ENCODE measurements around the gene PDCD2L. TPM values are rescaled to one million over a fixed set of nuclear protein-coding genes. Genes with fewer than 3 reads are reported as not detected.
A peak's percentile ranks its signal among the peaks of the same experiment; 100 is the strongest.

The PDCD2L gene
- total and polyA plus RNA-seq, 9 of the 15 experiments (the other 6 are each of a cell fraction or from before 2014, with no cell fraction given), result 12.1 to 68.5 (median 56.3) TPM

DNA sequence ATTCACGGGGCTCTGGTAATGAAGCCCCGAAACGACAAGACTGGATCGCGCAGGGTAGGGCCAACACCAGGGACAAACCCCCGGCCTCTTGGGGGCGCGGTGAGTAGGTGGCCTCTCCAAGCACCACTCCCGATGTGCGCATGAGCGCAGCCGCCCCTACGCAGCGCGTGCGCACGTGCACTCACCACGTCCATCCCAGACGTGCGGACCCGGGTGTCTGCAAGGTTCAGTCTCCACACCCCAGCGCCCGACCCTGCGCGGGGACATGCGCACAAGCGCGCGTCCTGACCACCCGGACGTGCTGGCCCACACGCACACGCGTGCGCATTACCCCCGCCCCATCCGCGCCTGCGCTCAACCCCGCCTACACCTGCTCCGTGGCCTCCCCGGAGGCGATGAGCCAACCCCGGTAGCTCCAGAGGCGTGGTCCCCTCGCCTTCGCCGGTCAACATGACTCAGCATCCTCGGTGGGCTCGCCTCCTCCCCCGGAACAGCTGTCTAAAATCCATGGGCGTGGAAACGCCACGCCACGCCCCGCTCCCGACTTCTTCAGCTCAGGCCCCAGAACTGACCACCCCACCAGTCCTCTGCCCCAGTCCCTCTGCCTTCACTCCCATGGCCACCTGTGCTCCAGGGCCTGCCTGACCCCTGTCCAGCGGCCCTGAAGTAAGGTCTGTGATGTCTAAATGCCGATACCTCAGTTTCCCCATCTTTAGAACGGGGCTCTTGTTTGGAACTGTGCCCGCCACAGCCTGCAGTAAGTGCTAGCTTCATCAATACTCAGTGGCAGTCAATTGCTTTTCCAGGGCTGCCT is 44.9 kb upstream of the PDCD2L start (continued):
- TF ChIP-seq NEUROD1 (IDR thresholded peaks at IDR 0.05; ENCODE audit: borderline replicate concordance, low read depth, low read length, partially characterized antibody), result peak; percentile 23
- TF ChIP-seq PRPF4 (IDR thresholded peaks at IDR 0.05; ENCODE audit: insufficient read depth, low read depth, low read length, poor library complexity, severe bottlenecking), result no peak
- 0 out of 4 replicates have a peak, but pooled peaks have one; percentile 10 to 37 for TF ChIP-seq RCOR1 (IDR thresholded peaks at IDR 0.05; ENCODE audit: borderline replicate concordance in 1 of 2, low read depth in 2 of 2, low read length in 2 of 2)
- TF ChIP-seq, protein P1, sequence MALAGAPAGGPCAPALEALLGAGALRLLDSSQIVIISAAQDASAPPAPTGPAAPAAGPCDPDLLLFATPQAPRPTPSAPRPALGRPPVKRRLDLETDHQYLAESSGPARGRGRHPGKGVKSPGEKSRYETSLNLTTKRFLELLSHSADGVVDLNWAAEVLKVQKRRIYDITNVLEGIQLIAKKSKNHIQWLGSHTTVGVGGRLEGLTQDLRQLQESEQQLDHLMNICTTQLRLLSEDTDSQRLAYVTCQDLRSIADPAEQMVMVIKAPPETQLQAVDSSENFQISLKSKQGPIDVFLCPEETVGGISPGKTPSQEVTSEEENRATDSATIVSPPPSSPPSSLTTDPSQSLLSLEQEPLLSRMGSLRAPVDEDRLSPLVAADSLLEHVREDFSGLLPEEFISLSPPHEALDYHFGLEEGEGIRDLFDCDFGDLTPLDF (CRISPR knock-in tag; IDR thresholded peaks at IDR 0.05), result no peak
- peak; percentile 75 for TF ChIP-seq RBFOX2 (IDR thresholded peaks at IDR 0.05; ENCODE audit: low read depth, low read length)
- peak; percentile 77 for TF ChIP-seq POU5F1 (IDR thresholded peaks at IDR 0.05; ENCODE audit: borderline replicate concordance, low read depth, low read length, partially characterized antibody)
- TF ChIP-seq, protein P2, sequence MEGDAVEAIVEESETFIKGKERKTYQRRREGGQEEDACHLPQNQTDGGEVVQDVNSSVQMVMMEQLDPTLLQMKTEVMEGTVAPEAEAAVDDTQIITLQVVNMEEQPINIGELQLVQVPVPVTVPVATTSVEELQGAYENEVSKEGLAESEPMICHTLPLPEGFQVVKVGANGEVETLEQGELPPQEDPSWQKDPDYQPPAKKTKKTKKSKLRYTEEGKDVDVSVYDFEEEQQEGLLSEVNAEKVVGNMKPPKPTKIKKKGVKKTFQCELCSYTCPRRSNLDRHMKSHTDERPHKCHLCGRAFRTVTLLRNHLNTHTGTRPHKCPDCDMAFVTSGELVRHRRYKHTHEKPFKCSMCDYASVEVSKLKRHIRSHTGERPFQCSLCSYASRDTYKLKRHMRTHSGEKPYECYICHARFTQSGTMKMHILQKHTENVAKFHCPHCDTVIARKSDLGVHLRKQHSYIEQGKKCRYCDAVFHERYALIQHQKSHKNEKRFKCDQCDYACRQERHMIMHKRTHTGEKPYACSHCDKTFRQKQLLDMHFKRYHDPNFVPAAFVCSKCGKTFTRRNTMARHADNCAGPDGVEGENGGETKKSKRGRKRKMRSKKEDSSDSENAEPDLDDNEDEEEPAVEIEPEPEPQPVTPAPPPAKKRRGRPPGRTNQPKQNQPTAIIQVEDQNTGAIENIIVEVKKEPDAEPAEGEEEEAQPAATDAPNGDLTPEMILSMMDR (IDR thresholded peaks at IDR 0.05 in 2 of 3, conservative IDR thresholded peaks at IDR 0.05 in 1 of 3; ENCODE audit: insufficient read depth in 2 of 3, low read depth in 1 of 3, low read length in 3 of 3), result peak; percentile 74 to 86 (median 77)
- 0 out of 2 replicates have a peak, but pooled peaks have one; percentile 4 for TF ChIP-seq E2F3 (CRISPR knock-in tag; IDR thresholded peaks at IDR 0.05)
- peak; percentile 36 for TF ChIP-seq SAP30 (IDR thresholded peaks at IDR 0.05; ENCODE audit: borderline replicate concordance, insufficient read depth, low read depth, low read length, poor library complexity, severe bottlenecking)
- TF ChIP-seq, protein P3, sequence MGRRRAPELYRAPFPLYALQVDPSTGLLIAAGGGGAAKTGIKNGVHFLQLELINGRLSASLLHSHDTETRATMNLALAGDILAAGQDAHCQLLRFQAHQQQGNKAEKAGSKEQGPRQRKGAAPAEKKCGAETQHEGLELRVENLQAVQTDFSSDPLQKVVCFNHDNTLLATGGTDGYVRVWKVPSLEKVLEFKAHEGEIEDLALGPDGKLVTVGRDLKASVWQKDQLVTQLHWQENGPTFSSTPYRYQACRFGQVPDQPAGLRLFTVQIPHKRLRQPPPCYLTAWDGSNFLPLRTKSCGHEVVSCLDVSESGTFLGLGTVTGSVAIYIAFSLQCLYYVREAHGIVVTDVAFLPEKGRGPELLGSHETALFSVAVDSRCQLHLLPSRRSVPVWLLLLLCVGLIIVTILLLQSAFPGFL (CRISPR knock-in tag; IDR thresholded peaks at IDR 0.05), result no peak
- peak; percentile 68; the same call in 1 of the 2 replicates for TF ChIP-seq ARID4B (CRISPR knock-in tag; IDR thresholded peaks at IDR 0.05)
- peak; percentile 77 to 85 for TF ChIP-seq FOXK2 (conservative IDR thresholded peaks at IDR 0.05 in 1 of 2, IDR thresholded peaks at IDR 0.05 in 1 of 2; ENCODE audit: low read depth in 2 of 2)
- TF ChIP-seq, protein P4, sequence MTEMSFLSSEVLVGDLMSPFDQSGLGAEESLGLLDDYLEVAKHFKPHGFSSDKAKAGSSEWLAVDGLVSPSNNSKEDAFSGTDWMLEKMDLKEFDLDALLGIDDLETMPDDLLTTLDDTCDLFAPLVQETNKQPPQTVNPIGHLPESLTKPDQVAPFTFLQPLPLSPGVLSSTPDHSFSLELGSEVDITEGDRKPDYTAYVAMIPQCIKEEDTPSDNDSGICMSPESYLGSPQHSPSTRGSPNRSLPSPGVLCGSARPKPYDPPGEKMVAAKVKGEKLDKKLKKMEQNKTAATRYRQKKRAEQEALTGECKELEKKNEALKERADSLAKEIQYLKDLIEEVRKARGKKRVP (CRISPR knock-in tag; IDR thresholded peaks at IDR 0.05), result no peak
- TF ChIP-seq RBM15 (IDR thresholded peaks at IDR 0.05; ENCODE audit: insufficient read depth, low read length), result no peak

Measured in K562 (cell line).